ENCODE measurements around the gene BFSP2.

BFSP2 gene

DNA sequence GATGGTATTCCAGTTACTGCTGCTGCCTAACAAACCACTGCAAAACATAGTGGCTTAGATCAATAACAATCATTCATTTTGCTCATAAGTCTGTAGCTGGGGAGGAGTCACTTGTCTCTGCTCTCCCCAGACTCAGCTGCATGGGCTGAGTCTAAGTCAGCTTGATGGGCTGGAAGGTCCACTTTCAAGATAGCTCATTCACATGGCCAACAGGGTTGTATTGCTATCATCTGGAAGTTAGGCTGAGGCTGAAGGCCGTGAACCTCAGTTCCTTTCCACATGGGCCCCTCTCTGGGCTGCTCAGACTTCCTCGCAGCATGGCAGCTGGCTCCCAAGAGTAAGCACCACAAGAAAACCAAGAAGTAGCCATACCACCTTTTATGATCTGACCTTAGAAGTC lies 28.7 kb upstream of the BFSP2 start:
- H3K9ac ChIP-seq (ENCODE audit: low read length): no peak overlapping the region
- no peak overlapping the region for H2AFZ ChIP-seq (ENCODE audit: low read depth, low read length)
- TF ChIP-seq, protein P1, sequence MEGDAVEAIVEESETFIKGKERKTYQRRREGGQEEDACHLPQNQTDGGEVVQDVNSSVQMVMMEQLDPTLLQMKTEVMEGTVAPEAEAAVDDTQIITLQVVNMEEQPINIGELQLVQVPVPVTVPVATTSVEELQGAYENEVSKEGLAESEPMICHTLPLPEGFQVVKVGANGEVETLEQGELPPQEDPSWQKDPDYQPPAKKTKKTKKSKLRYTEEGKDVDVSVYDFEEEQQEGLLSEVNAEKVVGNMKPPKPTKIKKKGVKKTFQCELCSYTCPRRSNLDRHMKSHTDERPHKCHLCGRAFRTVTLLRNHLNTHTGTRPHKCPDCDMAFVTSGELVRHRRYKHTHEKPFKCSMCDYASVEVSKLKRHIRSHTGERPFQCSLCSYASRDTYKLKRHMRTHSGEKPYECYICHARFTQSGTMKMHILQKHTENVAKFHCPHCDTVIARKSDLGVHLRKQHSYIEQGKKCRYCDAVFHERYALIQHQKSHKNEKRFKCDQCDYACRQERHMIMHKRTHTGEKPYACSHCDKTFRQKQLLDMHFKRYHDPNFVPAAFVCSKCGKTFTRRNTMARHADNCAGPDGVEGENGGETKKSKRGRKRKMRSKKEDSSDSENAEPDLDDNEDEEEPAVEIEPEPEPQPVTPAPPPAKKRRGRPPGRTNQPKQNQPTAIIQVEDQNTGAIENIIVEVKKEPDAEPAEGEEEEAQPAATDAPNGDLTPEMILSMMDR (IDR thresholded peaks at IDR 0.05; ENCODE audit: low read depth, low read length): no peak
- no peak for TF ChIP-seq EZH2phosphoT487 (IDR thresholded peaks at IDR 0.05; ENCODE audit: low read depth)
- no peak overlapping the region for H3K27ac ChIP-seq (ENCODE audit: low read length)
- no peaks in the 10 kb centered on the region for H4K20me1 ChIP-seq (ENCODE audit: insufficient read depth, low read length)
- H3K9me3 ChIP-seq (ENCODE audit: insufficient read depth, low read length): no peaks in the 10 kb centered on the region
- peaks cover 51% of the 10 kb centered on the region for H3K27me3 ChIP-seq (ENCODE audit: low read depth, low read length)
- H3K36me3 ChIP-seq (replicated peaks; ENCODE audit: low read depth, low read length): no peaks in the 10 kb centered on the region
- H3K79me2 ChIP-seq (ENCODE audit: low read length): no peaks in the 10 kb centered on the region
- H3K4me2 ChIP-seq (ENCODE audit: low read length): no peak overlapping the region
- no peaks in the 10 kb centered on the region for H3K4me1 ChIP-seq (ENCODE audit: low read length)
- H3K4me3 ChIP-seq (ENCODE audit: low read length): no peak overlapping the region

DNA sequence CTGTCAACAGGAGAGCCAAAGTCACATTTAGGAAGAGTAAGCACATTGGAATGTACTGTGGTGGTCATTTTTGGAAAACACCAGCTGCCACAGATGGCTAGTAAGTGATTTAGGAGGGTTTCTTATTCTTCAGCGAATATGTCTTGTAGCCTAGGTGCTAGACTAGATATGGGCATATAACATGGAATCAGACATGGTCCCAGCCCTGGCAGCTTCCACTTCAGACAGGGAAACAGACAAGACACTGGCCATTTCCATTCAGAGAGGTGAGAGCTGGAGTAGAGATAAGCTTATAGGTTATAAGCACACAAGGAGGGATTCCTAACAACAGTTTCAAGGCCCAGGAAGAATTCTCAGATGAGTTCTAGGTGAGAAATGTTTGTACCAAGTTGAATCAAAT lies 28.2 kb upstream of the BFSP2 start:
- no peak for TF ChIP-seq EZH2phosphoT487 (IDR thresholded peaks at IDR 0.05; ENCODE audit: low read depth)
- H3K9ac ChIP-seq (ENCODE audit: low read length): no peak overlapping the region
- H3K9me3 ChIP-seq (ENCODE audit: insufficient read depth, low read length): no peaks in the 10 kb centered on the region
- no peak overlapping the region for H3K4me3 ChIP-seq (ENCODE audit: low read length)
- peaks cover 47% of the 10 kb centered on the region for H3K27me3 ChIP-seq (ENCODE audit: low read depth, low read length)
- no peak overlapping the region for H3K27ac ChIP-seq (ENCODE audit: low read length)
- no peak overlapping the region for H2AFZ ChIP-seq (ENCODE audit: low read depth, low read length)
- no peaks in the 10 kb centered on the region for H3K79me2 ChIP-seq (ENCODE audit: low read length)
- H4K20me1 ChIP-seq (ENCODE audit: insufficient read depth, low read length): no peaks in the 10 kb centered on the region
- no peaks in the 10 kb centered on the region for H3K4me1 ChIP-seq (ENCODE audit: low read length)
- H3K36me3 ChIP-seq (replicated peaks; ENCODE audit: low read depth, low read length): no peaks in the 10 kb centered on the region
- no peak overlapping the region for H3K4me2 ChIP-seq (ENCODE audit: low read length)

DNA sequence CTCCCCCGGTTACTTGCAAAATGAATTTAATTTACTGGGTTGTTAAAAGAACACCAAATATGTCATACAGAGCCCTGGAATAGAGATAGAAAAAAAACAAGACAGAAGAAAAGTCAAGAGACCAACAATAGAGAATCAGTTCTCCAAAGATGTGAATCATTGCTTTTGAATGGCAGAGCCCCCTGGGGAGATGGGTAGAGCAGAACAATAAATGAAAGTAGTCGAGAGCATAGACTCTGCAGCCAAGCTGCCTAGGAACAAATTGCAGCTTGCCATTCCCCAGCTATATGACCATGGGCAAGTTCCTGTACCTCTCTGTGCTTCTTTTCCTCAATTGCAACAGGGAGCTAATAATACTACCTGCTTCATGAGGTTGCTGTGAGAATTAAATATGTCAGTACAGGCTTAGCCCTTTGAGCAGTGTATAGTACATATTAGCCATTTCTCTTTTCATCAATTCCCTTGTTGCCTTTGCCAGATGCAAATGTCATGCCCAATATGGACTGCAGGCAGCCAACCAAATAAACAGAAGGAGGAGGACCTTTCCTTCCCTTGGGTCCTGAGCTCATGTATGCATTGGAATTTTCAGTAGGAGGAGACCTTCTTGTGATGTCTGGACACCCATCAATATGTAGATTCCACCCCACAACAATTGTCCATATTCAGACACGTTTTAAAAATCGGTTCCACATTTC lies 25.0 kb upstream of the BFSP2 start:
- Histone ChIP-seq H3K4me2 (ENCODE audit: low read length) (no peak overlapping the region), H3K4me1 (ENCODE audit: low read length) (no peaks in the 10 kb centered on the region), H3K9ac (ENCODE audit: low read length) (no peak overlapping the region), H3K9me3 (ENCODE audit: insufficient read depth, low read length) (no peaks in the 10 kb centered on the region), H2AFZ (ENCODE audit: low read depth, low read length) (no peak overlapping the region), H4K20me1 (ENCODE audit: insufficient read depth, low read length) (no peaks in the 10 kb centered on the region), H3K79me2 (ENCODE audit: low read length) (no peaks in the 10 kb centered on the region), H3K36me3 (replicated peaks; ENCODE audit: low read depth, low read length) (no peaks in the 10 kb centered on the region), H3K4me3 (ENCODE audit: low read length) (no peak overlapping the region), H3K27me3 (ENCODE audit: low read depth, low read length) (peaks cover 18% of the 10 kb centered on the region; the same call in 1 of the 2 replicates), H3K27ac (ENCODE audit: low read length) (no peak overlapping the region)
- TF ChIP-seq, protein P1 (IDR thresholded peaks at IDR 0.05; ENCODE audit: low read depth, low read length): no peak
- no peak for TF ChIP-seq EZH2phosphoT487 (IDR thresholded peaks at IDR 0.05; ENCODE audit: low read depth)

DNA sequence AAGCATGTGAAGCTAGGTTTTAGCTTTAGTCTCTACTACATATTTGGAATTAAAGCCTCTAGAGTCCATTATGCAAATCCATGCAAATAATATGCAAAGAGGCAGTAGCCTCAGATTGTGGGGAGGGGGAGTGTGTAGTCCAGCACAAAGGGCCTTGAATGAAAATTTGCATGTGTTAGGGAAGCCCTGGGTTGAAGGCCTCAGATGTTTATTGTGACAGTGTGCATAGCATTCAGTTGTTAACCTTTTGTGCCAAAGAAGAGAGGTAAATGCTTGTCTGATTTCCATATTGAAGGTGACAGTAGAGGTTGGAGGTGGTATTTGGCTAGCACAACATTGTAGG lies 24.5 kb upstream of the BFSP2 start:
- TF ChIP-seq, protein P1 (IDR thresholded peaks at IDR 0.05; ENCODE audit: low read depth, low read length): no peak
- TF ChIP-seq EZH2phosphoT487 (IDR thresholded peaks at IDR 0.05; ENCODE audit: low read depth): no peak
- Histone ChIP-seq H2AFZ (ENCODE audit: low read depth, low read length) (no peak overlapping the region), H3K9me3 (ENCODE audit: insufficient read depth, low read length) (no peaks in the 10 kb centered on the region), H3K27me3 (ENCODE audit: low read depth, low read length) (peaks cover 13% of the 10 kb centered on the region; the same call in 1 of the 2 replicates), H3K27ac (ENCODE audit: low read length) (no peak overlapping the region), H3K36me3 (replicated peaks; ENCODE audit: low read depth, low read length) (no peaks in the 10 kb centered on the region), H3K4me2 (ENCODE audit: low read length) (no peak overlapping the region), H3K9ac (ENCODE audit: low read length) (no peak overlapping the region), H3K4me1 (ENCODE audit: low read length) (no peaks in the 10 kb centered on the region), H3K4me3 (ENCODE audit: low read length) (no peak overlapping the region), H4K20me1 (ENCODE audit: insufficient read depth, low read length) (no peaks in the 10 kb centered on the region), H3K79me2 (ENCODE audit: low read length) (no peaks in the 10 kb centered on the region)

All from OCI-LY3 (cell line).